WTC11 (cell line): ENCODE measurements around the gene HES1. TPM values are rescaled to one million over a fixed set of nuclear protein-coding genes. Genes with fewer than 3 reads are reported as not detected.

Experiments
- ATAC-seq: fragments of 200-7000 bp; cut with Tn5 transposase; 2 replicates; pipeline ENCODE4 v1.10.0; 2021; ENCODE audit warnings: mild to moderate bottlenecking, moderate library complexity
- CTCF ChIA-PET: fragments of 300-600 bp; sonication (Branson Sonifier 250); formaldehyde crosslinking; loops from one replicate; lab custom pipeline; 2021; ENCODE audit warnings: antibody characterized with exemption; lab: Charles Lee
- POLR2A ChIA-PET: fragments of 350-600 bp; sonication (Branson Sonifier 250); formaldehyde crosslinking; loops from one replicate; lab custom pipeline; 2021; ENCODE audit warnings: antibody characterized with exemption; lab: Charles Lee
- DNase-seq: peaks from one replicate; pipeline ENCODE4 v3.0.0; 2021; ENCODE audit warnings: low spot score
- H3K27ac Mint-ChIP-seq: 2 replicates; pipeline ENCODE4 v1.8.0; 2021; ENCODE audit warnings: mixed read lengths
- H3K27me3 Mint-ChIP-seq: 2 replicates; pipeline ENCODE4 v1.8.0; 2021; ENCODE audit warnings: low read depth, mild to moderate bottlenecking, moderate library complexity, mixed read lengths
- H3K36me3 Mint-ChIP-seq: 2 replicates; pipeline ENCODE4 v1.8.0; 2021; ENCODE audit warnings: mixed read lengths
- H3K4me1 Mint-ChIP-seq: 2 replicates; pipeline ENCODE4 v1.8.0; 2022; ENCODE audit warnings: mixed read lengths
- H3K4me3 Mint-ChIP-seq: 2 replicates; pipeline ENCODE4 v1.8.0; 2021; ENCODE audit warnings: mild to moderate bottlenecking, moderate library complexity, mixed read lengths
- H3K9me3 Mint-ChIP-seq: 2 replicates; pipeline ENCODE4 v1.8.0; 2021; ENCODE audit warnings: mixed read lengths
- CTCF ChIP-seq: fragments of 200-600 bp; IDR thresholded peaks from 2 replicates; pipeline ENCODE4 v1.8.0; 2022; ENCODE audit warnings: antibody characterized with exemption
- E2F5 ChIP-seq: sonication (generic); formaldehyde crosslinking; IDR thresholded peaks from 2 replicates; pipeline ENCODE4 v1.8.1; 2022; ENCODE audit warnings: mild to moderate bottlenecking, moderate library complexity, missing genetic modification reagents
- ESRRA ChIP-seq: sonication (generic); formaldehyde crosslinking; IDR thresholded peaks from 2 replicates; pipeline ENCODE4 v1.8.1; 2022; ENCODE audit warnings: mild to moderate bottlenecking, missing genetic modification reagents, borderline replicate concordance
- FOXJ3 ChIP-seq: sonication (generic); formaldehyde crosslinking; IDR thresholded peaks from 2 replicates; pipeline ENCODE4 v1.9.0; 2021; ENCODE audit warnings: missing genetic modification reagents, mild to moderate bottlenecking, borderline replicate concordance
- GRHL2 ChIP-seq: fragments of 250-450 bp; sonication (Bioruptor Pico); IDR thresholded peaks from 2 replicates; pipeline ENCODE4 v1.8.0; 2022; ENCODE audit warnings: mild to moderate bottlenecking, moderate library complexity; ENCODE audit not compliant: insufficient replicate concordance, severe bottlenecking
- IRF1 ChIP-seq: sonication (generic); formaldehyde crosslinking; IDR thresholded peaks from 2 replicates; pipeline ENCODE4 v1.8.0; 2023; ENCODE audit warnings: missing genetic modification reagents
- MAX ChIP-seq: sonication (generic); formaldehyde crosslinking; IDR thresholded peaks from 2 replicates; pipeline ENCODE4 v1.8.0; 2022; ENCODE audit warnings: mild to moderate bottlenecking, missing genetic modification reagents
- NR1H2 ChIP-seq: sonication (generic); formaldehyde crosslinking; IDR thresholded peaks from 2 replicates; pipeline ENCODE4 v1.9.0; 2021; ENCODE audit warnings: mild to moderate bottlenecking, moderate library complexity, missing genetic modification reagents
- PREB ChIP-seq: sonication (generic); formaldehyde crosslinking; IDR thresholded peaks from 2 replicates; pipeline ENCODE4 v1.8.1; 2022; ENCODE audit warnings: mild to moderate bottlenecking, missing genetic modification reagents, moderate library complexity, borderline replicate concordance
- SOX15 ChIP-seq: fragments of 250-450 bp; sonication (Bioruptor Pico); IDR thresholded peaks from 2 replicates; pipeline ENCODE4 v1.9.0; 2021; ENCODE audit warnings: mild to moderate bottlenecking
- TEAD4 ChIP-seq: sonication (generic); formaldehyde crosslinking; IDR thresholded peaks from 2 replicates; pipeline ENCODE4 v1.8.0; 2022; ENCODE audit warnings: mild to moderate bottlenecking, missing genetic modification reagents
- TP53 ChIP-seq: sonication (generic); formaldehyde crosslinking; IDR thresholded peaks from 2 replicates; pipeline ENCODE4 v1.8.1; 2023; ENCODE audit warnings: mild to moderate bottlenecking, missing genetic modification reagents
- total RNA-seq: library from RNA; stranded (reverse); gene quantifications from 3 replicates; pipeline ENCODE4 v1.2.3, GENCODE V29; 2021
- TF ChIP-seq, protein P1 (sequence below): sonication (generic); formaldehyde crosslinking; IDR thresholded peaks from 2 replicates; pipeline ENCODE4 v1.8.1; 2022; ENCODE audit warnings: low read depth, mild to moderate bottlenecking, moderate library complexity, missing genetic modification reagents, borderline replicate concordance
- TF ChIP-seq, protein P2 (sequence below): sonication (generic); formaldehyde crosslinking; IDR thresholded peaks from 2 replicates; pipeline ENCODE4 v1.8.0; 2023; ENCODE audit warnings: mild to moderate bottlenecking, missing genetic modification reagents
- TF ChIP-seq, protein P3 (sequence below): sonication (generic); formaldehyde crosslinking; IDR thresholded peaks from 2 replicates; pipeline ENCODE4 v1.8.1; 2022; ENCODE audit warnings: low read depth, missing genetic modification reagents, borderline replicate concordance

Gene HES1
- total RNA-seq, 1 experiment from 2014 or later: 28.4 TPM

DNA sequence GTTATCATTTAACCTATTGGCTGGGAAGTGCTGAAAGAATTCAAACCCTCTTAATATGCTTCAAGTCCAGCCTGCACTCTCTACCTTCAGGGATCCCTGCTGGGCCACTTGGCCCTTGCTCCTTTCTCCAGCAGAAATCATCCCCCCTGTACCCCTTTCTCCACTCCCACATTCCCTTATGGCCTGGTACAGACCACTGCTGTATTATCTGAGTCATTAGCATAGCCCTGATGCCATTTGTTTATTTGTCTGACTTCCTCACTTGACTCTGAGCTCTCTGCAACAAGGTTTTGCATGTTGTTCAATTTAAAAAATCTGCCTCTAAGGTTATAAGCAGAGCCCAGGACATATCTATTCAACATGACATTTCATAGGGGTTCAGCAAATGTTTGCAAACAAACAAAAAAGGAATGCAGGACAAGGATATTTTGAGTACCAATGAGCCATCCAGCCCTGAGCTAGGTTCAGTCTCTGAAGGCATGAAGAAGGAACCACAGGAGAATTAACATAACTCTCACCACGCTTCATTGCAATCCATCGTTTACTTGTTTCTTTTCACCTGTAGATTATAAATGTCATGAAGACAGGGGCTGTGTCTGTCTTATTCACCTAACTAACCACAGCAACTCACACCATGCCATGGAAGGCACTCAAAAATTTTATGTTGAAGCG is 26.6 kb upstream of the HES1 start:
- Mint-ChIP-seq H3K27ac (no peak overlapping the region), H3K4me1 (peaks cover 19% of the 10 kb centered on the region), H3K4me3 (no peak overlapping the region), H3K9me3 (no peaks in the 10 kb centered on the region), H3K36me3 (no peaks in the 10 kb centered on the region), H3K27me3 (no peaks in the 10 kb centered on the region)
- ChIA-PET CTCF (interaction anchor here (1.1 kb wide), 1 partner anchor 206 kb away, joined by 4 read pairs; no protein-coding TSS in a partner anchor), POLR2A (no interaction called here)
- DNase-seq (no peak), ATAC-seq (no peak)
- TF ChIP-seq, protein P1, sequence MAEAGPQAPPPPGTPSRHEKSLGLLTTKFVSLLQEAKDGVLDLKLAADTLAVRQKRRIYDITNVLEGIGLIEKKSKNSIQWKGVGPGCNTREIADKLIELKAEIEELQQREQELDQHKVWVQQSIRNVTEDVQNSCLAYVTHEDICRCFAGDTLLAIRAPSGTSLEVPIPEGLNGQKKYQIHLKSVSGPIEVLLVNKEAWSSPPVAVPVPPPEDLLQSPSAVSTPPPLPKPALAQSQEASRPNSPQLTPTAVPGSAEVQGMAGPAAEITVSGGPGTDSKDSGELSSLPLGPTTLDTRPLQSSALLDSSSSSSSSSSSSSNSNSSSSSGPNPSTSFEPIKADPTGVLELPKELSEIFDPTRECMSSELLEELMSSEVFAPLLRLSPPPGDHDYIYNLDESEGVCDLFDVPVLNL (CRISPR knock-in tag): no peak
- TF ChIP-seq, protein P2, sequence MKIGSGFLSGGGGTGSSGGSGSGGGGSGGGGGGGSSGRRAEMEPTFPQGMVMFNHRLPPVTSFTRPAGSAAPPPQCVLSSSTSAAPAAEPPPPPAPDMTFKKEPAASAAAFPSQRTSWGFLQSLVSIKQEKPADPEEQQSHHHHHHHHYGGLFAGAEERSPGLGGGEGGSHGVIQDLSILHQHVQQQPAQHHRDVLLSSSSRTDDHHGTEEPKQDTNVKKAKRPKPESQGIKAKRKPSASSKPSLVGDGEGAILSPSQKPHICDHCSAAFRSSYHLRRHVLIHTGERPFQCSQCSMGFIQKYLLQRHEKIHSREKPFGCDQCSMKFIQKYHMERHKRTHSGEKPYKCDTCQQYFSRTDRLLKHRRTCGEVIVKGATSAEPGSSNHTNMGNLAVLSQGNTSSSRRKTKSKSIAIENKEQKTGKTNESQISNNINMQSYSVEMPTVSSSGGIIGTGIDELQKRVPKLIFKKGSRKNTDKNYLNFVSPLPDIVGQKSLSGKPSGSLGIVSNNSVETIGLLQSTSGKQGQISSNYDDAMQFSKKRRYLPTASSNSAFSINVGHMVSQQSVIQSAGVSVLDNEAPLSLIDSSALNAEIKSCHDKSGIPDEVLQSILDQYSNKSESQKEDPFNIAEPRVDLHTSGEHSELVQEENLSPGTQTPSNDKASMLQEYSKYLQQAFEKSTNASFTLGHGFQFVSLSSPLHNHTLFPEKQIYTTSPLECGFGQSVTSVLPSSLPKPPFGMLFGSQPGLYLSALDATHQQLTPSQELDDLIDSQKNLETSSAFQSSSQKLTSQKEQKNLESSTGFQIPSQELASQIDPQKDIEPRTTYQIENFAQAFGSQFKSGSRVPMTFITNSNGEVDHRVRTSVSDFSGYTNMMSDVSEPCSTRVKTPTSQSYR: no peak
- TF ChIP-seq TEAD4 (CRISPR knock-in tag) (no peak), NR1H2 (CRISPR knock-in tag) (no peak), E2F5 (no peak), IRF1 (CRISPR knock-in tag) (no peak), TP53 (CRISPR knock-in tag) (no peak), GRHL2 (CRISPR knock-in tag) (no peak), SOX15 (CRISPR knock-in tag) (no peak), CTCF (no peak), MAX (CRISPR knock-in tag) (no peak), PREB (CRISPR knock-in tag) (no peak), FOXJ3 (CRISPR knock-in tag) (no peak), ESRRA (CRISPR knock-in tag) (no peak)
- TF ChIP-seq, protein P3, sequence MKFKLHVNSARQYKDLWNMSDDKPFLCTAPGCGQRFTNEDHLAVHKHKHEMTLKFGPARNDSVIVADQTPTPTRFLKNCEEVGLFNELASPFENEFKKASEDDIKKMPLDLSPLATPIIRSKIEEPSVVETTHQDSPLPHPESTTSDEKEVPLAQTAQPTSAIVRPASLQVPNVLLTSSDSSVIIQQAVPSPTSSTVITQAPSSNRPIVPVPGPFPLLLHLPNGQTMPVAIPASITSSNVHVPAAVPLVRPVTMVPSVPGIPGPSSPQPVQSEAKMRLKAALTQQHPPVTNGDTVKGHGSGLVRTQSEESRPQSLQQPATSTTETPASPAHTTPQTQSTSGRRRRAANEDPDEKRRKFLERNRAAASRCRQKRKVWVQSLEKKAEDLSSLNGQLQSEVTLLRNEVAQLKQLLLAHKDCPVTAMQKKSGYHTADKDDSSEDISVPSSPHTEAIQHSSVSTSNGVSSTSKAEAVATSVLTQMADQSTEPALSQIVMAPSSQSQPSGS (CRISPR knock-in tag): no peak
